Embryonic facial prominence (tissue), 1 donor: Measurements from ENCODE around the gene ABCB8.
"Not testable (repeated sequence)": the region's sequence is repeated elsewhere in the genome, so short reads cannot be mapped to it uniquely, and the experiment has no call there.

Experiments used
- DNase-seq: peaks from one replicate; pipeline ENCODE4 v3.0.0-alpha.2; 2016; ENCODE audit errors: extremely low spot score

Gene ABCB8

GRCh38 chr7:151035026-151035717, 6.9 kb downstream of the ABCB8 start:
- DNase-seq = no peak

- DNase-seq = no peak
These were observed 7.7 kb downstream of the ABCB8 start for GRCh38 chr7:151035902-151036301.

DNA sequence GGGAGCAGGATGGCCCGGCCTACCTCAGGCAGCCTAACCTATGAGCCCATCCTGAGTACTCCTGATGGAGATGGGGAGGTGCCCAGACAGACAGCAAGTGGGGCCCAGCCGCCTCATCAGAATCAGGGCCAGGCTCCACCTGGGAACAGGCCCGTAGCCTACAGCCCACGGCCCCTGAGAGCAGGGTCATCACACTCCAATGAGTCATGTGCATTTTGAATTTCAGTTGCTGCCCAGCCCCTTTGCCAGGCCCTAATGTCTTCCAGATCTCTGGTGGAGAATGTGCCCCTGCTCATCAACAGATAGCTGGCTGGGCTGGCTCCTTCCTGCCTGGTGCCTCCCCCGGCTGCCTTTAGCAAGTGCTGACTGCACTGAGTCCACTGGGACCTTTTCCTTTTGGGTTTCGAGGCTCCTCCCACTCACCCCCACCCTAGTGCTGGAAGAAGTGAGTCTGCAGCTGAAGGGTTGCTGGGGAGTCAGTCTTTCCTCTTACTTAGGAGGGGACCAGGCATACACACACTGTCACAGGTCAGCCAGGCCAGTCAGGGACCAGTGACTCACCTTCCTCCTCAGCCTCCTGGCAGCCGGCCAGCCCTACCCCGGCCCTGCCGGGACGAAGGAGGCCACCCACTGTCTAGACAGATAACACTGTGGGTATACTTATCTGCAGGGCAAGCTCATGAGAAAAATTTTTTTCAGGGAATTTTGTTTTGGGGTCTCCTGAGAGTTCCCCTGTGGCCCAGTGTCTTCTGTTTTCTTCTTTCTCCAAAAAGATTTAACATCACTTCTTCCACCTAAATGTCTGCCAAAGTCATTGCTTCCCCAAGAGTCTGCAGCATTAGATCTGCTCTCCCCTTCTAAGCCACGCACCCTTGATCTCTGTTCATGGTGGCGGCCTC, 10.9 kb downstream of the ABCB8 start:
- DNase-seq = no peak

DNA sequence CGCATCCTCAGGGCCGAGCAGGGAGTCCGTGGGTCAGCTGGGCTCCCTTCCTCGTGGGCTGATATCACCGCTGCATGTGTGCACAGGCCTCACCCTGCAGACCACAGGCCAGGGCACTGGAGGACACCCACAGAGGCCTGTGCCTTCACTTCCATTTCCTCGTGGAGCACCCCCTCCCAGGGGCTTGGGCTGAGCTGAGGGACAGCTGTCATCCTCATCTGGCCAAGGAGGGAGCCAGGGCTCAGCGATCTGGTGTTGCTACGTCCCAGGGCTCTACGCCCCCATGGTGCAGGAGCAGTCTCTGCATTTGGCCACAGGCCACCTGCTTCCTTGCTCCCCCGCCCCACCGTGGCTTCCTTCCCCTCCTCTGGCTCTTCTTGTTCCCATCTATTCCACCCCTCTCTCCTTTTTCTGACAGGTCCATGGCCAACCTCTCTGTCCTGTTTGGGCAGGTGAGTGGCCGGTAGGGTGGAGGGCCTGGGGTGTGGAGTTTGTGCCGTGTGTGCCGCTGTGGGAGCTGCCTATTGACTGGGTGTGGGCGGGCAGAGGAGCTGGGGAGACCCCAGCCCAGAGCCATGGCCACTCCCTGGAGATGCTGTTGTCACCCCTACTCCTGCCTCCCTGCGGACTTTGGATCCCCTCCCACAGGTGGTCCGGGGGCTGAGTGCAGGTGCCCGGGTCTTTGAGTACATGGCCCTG, 11.7 kb downstream of the ABCB8 start:
- no peak for DNase-seq

DNA sequence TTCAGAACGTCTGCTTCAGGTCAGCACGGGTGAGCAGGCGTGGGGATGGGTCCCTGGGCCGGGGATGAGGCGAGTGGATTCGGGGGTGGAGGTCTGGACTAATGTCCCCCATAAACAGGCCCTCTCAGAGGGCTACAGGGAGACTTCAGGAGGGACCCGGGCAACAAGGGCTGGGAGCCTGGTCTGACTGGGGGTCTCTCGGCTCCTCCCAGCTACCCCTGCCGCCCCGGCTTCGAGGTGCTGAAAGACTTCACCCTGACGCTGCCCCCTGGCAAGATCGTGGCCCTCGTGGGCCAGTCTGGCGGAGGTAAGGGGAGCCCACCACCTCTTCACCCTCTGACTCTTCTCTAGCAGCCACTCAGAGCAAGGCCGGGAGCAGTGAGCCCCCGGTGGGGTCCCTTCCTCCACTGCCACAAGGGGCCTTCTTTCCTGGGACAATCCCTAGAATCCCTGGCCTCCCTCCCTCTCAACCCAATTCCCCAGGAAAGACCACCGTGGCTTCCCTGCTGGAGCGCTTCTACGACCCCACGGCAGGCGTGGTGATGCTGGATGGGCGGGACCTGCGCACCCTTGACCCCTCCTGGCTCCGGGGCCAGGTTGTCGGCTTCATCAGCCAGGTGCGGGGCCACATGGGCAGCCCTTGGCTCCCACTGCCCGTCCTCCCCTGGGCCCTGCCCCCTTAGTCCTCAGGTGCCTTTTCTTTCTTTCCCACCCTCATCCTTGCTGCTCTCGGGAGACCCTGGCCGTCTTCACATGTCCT, 12.5 kb downstream of the ABCB8 start:
- no peak for DNase-seq

GRCh38 chr7:151043449-151043848, 15.2 kb downstream of the ABCB8 start:
- DNase-seq = not testable (repeated sequence)

- no peak for DNase-seq
These were observed 15.7 kb downstream of the ABCB8 start for GRCh38 chr7:151043959-151044358.

GRCh38 chr7:151045262-151045661, 17.0 kb downstream of the ABCB8 start:
- no peak for DNase-seq

DNA sequence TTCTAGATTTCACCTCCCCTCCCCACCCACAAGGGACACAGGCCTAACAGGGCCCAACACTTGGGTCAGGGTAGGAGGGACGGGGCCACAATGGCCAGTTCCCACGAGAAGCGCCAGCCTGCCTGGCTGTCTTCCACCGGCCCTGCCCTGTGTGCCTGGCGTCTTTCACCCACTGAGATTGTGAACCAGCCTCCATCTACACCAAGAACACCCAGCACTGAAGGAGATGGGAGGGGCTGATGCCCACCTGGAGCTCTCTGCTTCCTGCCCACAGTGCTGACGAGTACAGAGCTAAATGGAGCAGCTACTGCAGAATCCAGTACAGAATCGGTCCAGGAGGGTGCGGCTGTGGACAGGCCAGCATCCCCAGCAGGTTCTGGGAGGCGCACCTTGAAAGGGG, 17.7 kb downstream of the ABCB8 start:
- DNase-seq = no peak

- DNase-seq = no peak
These were observed 18.6 kb downstream of the ABCB8 start for GRCh38 chr7:151046603-151047573.

GRCh38 chr7:151047976-151048815, 19.9 kb downstream of the ABCB8 start, which contains the start of gene ASIC3:
Gene ASIC3, plus strand, starts transcription at chr7:151048531. Its CDS starts 355 bp downstream, at chr7:151048886.
- no peak for DNase-seq

DNA sequence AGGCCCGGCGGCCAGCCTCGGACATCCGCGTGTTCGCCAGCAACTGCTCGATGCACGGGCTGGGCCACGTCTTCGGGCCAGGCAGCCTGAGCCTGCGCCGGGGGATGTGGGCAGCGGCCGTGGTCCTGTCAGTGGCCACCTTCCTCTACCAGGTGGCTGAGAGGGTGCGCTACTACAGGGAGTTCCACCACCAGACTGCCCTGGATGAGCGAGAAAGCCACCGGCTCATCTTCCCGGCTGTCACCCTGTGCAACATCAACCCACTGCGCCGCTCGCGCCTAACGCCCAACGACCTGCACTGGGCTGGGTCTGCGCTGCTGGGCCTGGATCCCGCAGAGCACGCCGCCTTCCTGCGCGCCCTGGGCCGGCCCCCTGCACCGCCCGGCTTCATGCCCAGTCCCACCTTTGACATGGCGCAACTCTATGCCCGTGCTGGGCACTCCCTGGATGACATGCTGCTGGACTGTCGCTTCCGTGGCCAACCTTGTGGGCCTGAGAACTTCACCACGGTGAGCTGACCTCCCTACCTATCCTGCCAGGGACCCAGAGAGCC, 20.7 kb downstream of the ABCB8 start:
- DNase-seq = no peak

DNA sequence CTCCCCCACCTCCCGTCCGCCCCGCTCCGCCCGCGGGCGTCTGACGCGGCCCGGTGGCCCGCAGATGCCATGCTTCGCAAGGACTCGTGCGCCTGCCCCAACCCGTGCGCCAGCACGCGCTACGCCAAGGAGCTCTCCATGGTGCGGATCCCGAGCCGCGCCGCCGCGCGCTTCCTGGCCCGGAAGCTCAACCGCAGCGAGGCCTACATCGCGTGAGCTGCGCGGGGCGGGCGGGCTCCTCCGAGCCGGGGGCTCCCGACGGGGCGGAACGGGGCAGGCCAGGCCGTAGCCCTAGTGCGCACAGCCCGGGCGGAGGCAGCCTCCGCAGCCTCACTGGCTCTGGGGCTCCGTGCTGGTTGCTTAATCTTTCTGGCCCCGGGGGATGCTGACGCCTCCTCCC, 22.9 kb downstream of the ABCB8 start:
- no peak for DNase-seq

- DNase-seq = no peak
These were observed 24.8 kb downstream of the ABCB8 start for GRCh38 chr7:151053096-151053495.

- DNase-seq = no peak
These were observed 25.5 kb downstream of the ABCB8 start for GRCh38 chr7:151053751-151054150.

GRCh38 chr7:151056283-151056665, 28.0 kb downstream of the ABCB8 start:
- DNase-seq = no peak

DNA sequence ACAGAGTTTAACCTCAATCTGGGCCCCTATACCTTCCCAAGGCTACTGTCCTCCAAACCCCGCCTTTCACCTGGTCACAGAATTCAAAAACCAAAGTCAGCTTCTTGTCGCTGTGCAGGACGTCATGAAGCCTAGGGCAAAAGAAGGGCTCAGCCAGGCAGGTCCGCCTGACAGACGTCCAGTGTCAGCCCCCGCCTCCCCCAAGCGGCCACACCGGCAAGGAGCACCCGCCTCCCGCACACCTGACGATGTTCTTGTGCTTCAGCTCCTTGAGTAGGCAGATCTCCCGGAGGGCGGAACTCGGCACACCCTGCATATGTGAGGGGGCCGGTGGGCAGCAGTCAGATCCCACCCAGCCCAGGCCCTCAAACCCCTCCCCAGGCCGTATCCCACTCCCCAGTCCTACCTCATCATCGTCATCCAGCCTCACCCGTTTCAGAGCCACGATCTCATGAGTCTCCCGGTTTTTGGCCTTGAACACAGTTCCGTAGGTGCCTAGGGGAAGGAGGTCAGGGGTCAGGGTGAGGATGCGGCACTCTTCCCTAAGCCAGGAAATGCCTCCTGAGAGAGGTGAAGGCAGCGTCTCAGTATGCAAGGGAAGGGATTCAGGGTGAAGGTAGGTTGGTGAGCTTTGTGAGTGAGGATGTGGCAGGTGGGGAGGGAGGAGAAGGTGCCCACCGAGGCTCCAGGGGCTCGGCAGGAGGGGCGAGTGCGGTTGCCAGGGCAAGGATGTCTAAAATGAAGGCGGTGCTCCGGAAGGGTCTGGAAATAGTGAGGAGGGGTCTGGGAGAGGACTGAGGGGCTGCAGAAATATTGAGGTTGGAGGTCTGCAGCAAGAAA, 28.6 kb downstream of the ABCB8 start:
- DNase-seq = no peak

DNA sequence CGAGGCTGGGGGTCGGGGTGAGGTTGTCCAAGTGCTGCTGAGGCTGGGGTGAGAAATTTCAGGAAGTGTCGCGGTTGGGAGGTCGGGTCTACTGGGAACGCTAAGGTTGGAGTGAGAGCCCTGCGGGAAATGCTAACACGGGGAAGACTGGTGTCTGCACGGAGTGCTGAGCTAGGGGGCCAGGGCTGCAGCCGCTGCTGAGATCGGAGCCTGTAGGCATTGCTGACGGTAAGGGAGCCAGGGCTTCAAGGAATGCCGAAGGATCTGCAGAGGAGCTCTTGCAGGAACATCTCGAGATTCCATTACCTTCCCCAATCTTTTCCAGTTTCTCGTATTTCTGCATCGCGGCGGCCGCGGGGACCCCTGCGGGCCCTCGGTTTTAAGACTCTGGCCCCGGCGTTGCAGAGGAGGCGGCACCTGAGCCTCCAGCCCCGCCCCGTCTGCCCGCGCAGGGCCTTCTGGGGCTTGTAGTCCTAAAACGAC, 29.3 kb downstream of the ABCB8 start, which contains the start of gene CDK5:
Gene CDK5, minus strand, starts transcription at position 392 of the 483 bp plus-strand sequence. Its CDS starts 49 bp downstream, at position 343.
- no peak for DNase-seq
